Smooth muscle cell (in vitro differentiated cells): Measurements from ENCODE around the gene HECTD1. TPM values are rescaled to one million over a fixed set of nuclear protein-coding genes. Genes with fewer than 3 reads are reported as not detected.
A peak's percentile ranks its signal among the peaks of the same experiment; 100 is the strongest.
"Not testable (repeated sequence)": the region's sequence is repeated elsewhere in the genome, so short reads cannot be mapped to it uniquely, and the experiment has no call there.

Source experiments
- DNase-seq: peaks from one replicate; lab custom pipeline; 2025; ENCODE audit not compliant: unreplicated experiment; lab: John Stamatoyannopoulos, UW
- H2AFZ ChIP-seq: fragments of 200-600 bp; sonication (generic); 2 replicates; pipeline ENCODE4 v1.6.0; 2016; ENCODE audit warnings: antibody characterized with exemption, low read depth, mild to moderate bottlenecking
- H3F3A ChIP-seq: fragments of 200-600 bp; sonication (generic); 2 replicates; pipeline ENCODE4 v1.6.0; 2017; ENCODE audit warnings: antibody characterized with exemption, low read depth
- H3K27ac ChIP-seq: fragments of 200-600 bp; sonication (generic); 2 replicates; pipeline ENCODE4 v1.5.1; 2016; ENCODE audit warnings: low read depth, mild to moderate bottlenecking
- H3K27me3 ChIP-seq: fragments of 200-600 bp; sonication (generic); 2 replicates; pipeline ENCODE4 v1.6.1; 2016; ENCODE audit warnings: low read depth, mild to moderate bottlenecking
- H3K36me3 ChIP-seq: fragments of 200-600 bp; sonication (generic); 2 replicates; pipeline ENCODE4 v1.5.1; 2016; ENCODE audit warnings: low read depth
- H3K4me1 ChIP-seq: fragments of 200-600 bp; sonication (generic); 2 replicates; pipeline ENCODE4 v1.5.1; 2016; ENCODE audit warnings: low read depth
- H3K4me2 ChIP-seq: fragments of 200-600 bp; sonication (generic); 2 replicates; pipeline ENCODE4 v1.6.0; 2016; ENCODE audit warnings: mild to moderate bottlenecking
- H3K4me3 ChIP-seq: fragments of 200-600 bp; sonication (generic); 2 replicates; pipeline ENCODE4 v1.5.1; 2016; ENCODE audit warnings: mild to moderate bottlenecking
- H3K79me2 ChIP-seq: fragments of 200-600 bp; sonication (generic); 2 replicates; pipeline ENCODE4 v1.6.0; 2016; ENCODE audit warnings: low read depth, mild to moderate bottlenecking
- H3K9ac ChIP-seq: fragments of 200-600 bp; sonication (generic); 2 replicates; pipeline ENCODE4 v1.6.0; 2016; ENCODE audit warnings: low read depth
- H3K9me3 ChIP-seq: fragments of 200-600 bp; sonication (generic); replicated peaks from 2 replicates; pipeline ENCODE4 v1.5.1; 2016; ENCODE audit warnings: low read depth
- H4K20me1 ChIP-seq: fragments of 200-600 bp; sonication (generic); 2 replicates; pipeline ENCODE4 v1.6.0; 2016; ENCODE audit warnings: low read depth
- WGBS: methylation state at CpG from one replicate; pipeline ENCODE4 v1.1.7; 2016; ENCODE audit warnings: low lambda C conversion rate; 5-methylcytosine and 5-hydroxymethylcytosine counted together
- polyA plus RNA-seq: library from polyadenylated mRNA; unstranded; fragments of >200 nt; fragmentation: Nextera tagmentation; extraction: Ambion mirVana; gene quantifications from 2 replicates; pipeline ENCODE4 v1.2.1, GENCODE V29; 2016
- total RNA-seq: library from RNA; depleted of rRNA; stranded (reverse); fragments of >200 nt; gene quantifications from 2 replicates; pipeline ENCODE4 v1.2.3, GENCODE V29; 2014
- TF ChIP-seq, protein P1 (sequence below): fragments of 200-600 bp; sonication (generic); IDR thresholded peaks from 2 replicates; pipeline ENCODE4 v1.5.1; 2017; ENCODE audit warnings: borderline replicate concordance, mild to moderate bottlenecking, antibody characterized with exemption; ENCODE audit not compliant: insufficient read depth, poor library complexity, severe bottlenecking

The HECTD1 gene
- total and polyA plus RNA-seq, 2 experiments from 2014 or later, result 39.3 to 116 TPM

GRCh38 chr14:31205681-31206535, 1.7 kb downstream of the HECTD1 start:
- H3K79me2 ChIP-seq, result peaks cover 61% of the 10 kb centered on the region
- H3K9ac ChIP-seq, result peak overlapping the region; percentile 99
- H4K20me1 ChIP-seq, result peaks cover 54% of the 10 kb centered on the region
- H3K4me1 ChIP-seq, result peaks cover 22% of the 10 kb centered on the region
- peak overlapping the region; percentile 98 for H3K27ac ChIP-seq
- WGBS, result 12% methylated on average over 9 of the region's 9 CpGs
- no peak for DNase-seq
- no peaks in the 10 kb centered on the region for H3K9me3 ChIP-seq
- TF ChIP-seq, protein P1, sequence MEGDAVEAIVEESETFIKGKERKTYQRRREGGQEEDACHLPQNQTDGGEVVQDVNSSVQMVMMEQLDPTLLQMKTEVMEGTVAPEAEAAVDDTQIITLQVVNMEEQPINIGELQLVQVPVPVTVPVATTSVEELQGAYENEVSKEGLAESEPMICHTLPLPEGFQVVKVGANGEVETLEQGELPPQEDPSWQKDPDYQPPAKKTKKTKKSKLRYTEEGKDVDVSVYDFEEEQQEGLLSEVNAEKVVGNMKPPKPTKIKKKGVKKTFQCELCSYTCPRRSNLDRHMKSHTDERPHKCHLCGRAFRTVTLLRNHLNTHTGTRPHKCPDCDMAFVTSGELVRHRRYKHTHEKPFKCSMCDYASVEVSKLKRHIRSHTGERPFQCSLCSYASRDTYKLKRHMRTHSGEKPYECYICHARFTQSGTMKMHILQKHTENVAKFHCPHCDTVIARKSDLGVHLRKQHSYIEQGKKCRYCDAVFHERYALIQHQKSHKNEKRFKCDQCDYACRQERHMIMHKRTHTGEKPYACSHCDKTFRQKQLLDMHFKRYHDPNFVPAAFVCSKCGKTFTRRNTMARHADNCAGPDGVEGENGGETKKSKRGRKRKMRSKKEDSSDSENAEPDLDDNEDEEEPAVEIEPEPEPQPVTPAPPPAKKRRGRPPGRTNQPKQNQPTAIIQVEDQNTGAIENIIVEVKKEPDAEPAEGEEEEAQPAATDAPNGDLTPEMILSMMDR, result no peak
- no peak overlapping the region for H2AFZ ChIP-seq
- peaks cover 5% of the 10 kb centered on the region for H3F3A ChIP-seq
- peak overlapping the region; percentile 86 for H3K4me2 ChIP-seq
- H3K36me3 ChIP-seq, result no peaks in the 10 kb centered on the region
- no peaks in the 10 kb centered on the region for H3K27me3 ChIP-seq
- peak overlapping the region; percentile 85 for H3K4me3 ChIP-seq

GRCh38 chr14:31204593-31205534, 2.7 kb downstream of the HECTD1 start:
- peaks cover 64% of the 10 kb centered on the region for H4K20me1 ChIP-seq
- H3K4me3 ChIP-seq, result peak overlapping the region; percentile 85
- peak overlapping the region; percentile 98 for H3K27ac ChIP-seq
- peaks cover 70% of the 10 kb centered on the region for H3K79me2 ChIP-seq
- no peaks in the 10 kb centered on the region for H3K36me3 ChIP-seq
- no peak overlapping the region for H2AFZ ChIP-seq
- no peaks in the 10 kb centered on the region for H3K27me3 ChIP-seq
- 87% methylated on average over 3 of the region's 3 CpGs for WGBS
- peak overlapping the region; percentile 99 for H3K9ac ChIP-seq
- peaks cover 5% of the 10 kb centered on the region for H3F3A ChIP-seq
- H3K4me2 ChIP-seq, result peak overlapping the region; percentile 86
- TF ChIP-seq, protein P1, result no peak
- peaks cover 22% of the 10 kb centered on the region for H3K4me1 ChIP-seq
- no peak for DNase-seq
- no peaks in the 10 kb centered on the region for H3K9me3 ChIP-seq

DNA sequence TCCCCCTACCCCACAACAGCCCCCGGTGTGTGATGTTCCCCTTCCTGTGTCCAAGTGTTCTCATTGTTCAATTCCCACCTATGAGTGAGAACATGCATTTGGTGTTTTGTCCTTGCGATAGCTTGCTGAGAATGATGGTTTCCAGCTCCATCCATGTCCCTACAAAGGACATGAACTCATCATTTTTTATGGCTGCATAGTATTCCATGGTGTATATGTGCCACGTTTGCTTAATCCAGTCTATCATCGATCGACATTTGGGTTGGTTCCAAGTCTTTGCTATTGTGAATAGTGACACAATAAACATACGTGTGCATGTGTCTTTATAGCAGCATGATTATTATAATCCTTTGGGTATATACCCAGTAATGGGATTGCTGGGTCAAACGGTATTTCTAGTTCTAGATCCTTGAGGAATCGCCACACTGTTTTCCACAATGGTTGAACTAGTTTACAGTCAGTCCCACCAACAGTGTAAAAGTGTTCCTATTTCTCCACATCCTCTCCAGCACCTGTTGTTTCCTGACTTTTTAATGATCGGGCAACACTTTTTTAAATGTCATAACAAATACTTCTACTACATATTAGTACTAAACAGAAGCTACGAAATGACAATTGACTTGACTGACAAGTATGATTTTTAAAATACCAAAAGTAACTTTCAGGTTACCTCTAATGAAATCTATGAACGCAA, 3.5 kb downstream of the HECTD1 start:
- H3K27ac ChIP-seq, H3K9ac ChIP-seq, H3K4me2 ChIP-seq, H2AFZ ChIP-seq, H3K4me3 ChIP-seq, DNase-seq, H3F3A ChIP-seq, H3K27me3 ChIP-seq, H3K36me3 ChIP-seq, H3K9me3 ChIP-seq: not testable (repeated sequence)
- Histone ChIP-seq H3K4me1 (peaks cover 22% of the 10 kb centered on the region), H3K79me2 (peaks cover 78% of the 10 kb centered on the region), H4K20me1 (peaks cover 71% of the 10 kb centered on the region)
- WGBS, result 97% methylated on average over 10 of the region's 11 CpGs

DNA sequence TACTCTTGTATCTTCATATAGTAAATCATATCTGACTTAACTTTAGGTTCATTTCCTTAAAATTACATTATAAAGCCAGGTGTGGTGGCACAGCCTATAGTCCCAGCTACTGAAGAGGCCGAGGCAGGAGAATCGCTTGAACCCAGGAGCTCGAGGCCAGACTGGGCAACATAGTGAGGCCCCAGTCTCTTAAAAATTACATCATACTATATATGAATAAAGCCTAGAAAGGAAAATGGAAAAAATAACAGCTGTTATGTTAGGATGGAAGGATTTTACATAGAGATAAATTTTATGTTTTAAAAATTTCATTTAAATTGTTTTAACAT, 4.2 kb downstream of the HECTD1 start:
- Histone ChIP-seq H3K36me3 (no peaks in the 10 kb centered on the region), H2AFZ (no peak overlapping the region), H3K4me3 (no peak overlapping the region), H3K27ac (no peak overlapping the region), H4K20me1 (peaks cover 78% of the 10 kb centered on the region), H3K9me3 (no peaks in the 10 kb centered on the region), H3K4me1 (peaks cover 15% of the 10 kb centered on the region), H3K27me3 (no peaks in the 10 kb centered on the region), H3K79me2 (peaks cover 84% of the 10 kb centered on the region), H3K4me2 (no peak overlapping the region), H3K9ac (no peak overlapping the region), H3F3A (no peaks in the 10 kb centered on the region)
- no peak for DNase-seq
- 96% methylated on average over 3 of the region's 3 CpGs for WGBS
- TF ChIP-seq, protein P1, result no peak
